K562 (cell line): ENCODE data around the gene DMGDH. TPM values are rescaled to one million over a fixed set of nuclear protein-coding genes. Genes with fewer than 3 reads are reported as not detected.

Source experiments
- ATAC-seq: fragments of 200-7000 bp; cut with Tn5 transposase; 3 replicates; pipeline ENCODE4 v1.9.1; 2020; ENCODE audit warnings: moderate library complexity
- BruUV-seq: library from RNA; stranded (reverse); fragments of 400-500 nt; replicated peaks from 2 replicates; lab custom pipeline; 2021; lab: Mats Ljungman, UMichigan
- CTCF ChIA-PET: fragments of 300-600 bp; formaldehyde crosslinking; extraction: SDS; loops from one replicate; lab custom pipeline; 2021; ENCODE audit warnings: low intra/inter-chr PET ratio; lab: Yijun Ruan, JAX
- POLR2A ChIA-PET: fragments of 300-600, 350-650 bp; sonication (Branson Sonifier 250); formaldehyde crosslinking; extraction: SDS; loops from one replicate; lab custom pipeline; 2021; ENCODE audit warnings: antibody characterized with exemption, inconsistent platforms; lab: Yijun Ruan, JAX
- DNase-seq, 4 experiments: peaks; one replicate each; pipeline versions ENCODE4 v3.0.0 to v3.0.0-alpha.2; 2011 to 2018; ENCODE audit warnings: low spot score in 3 of 4, mixed read lengths in 3 of 4; ENCODE audit errors: extremely low read depth in 1 of 4
- FAIRE-seq: peaks from 2 replicates; lab custom pipeline; 2011; peaks lifted over from hg19 to GRCh38; lab: Jason Lieb, UNC
- H2AFZ ChIP-seq: 2 replicates; pipeline ENCODE4 v1.6.0; 2011; ENCODE audit warnings: low read depth, low read length, control low read depth, inconsistent platforms
- H3K27ac ChIP-seq: fragments of 200-600 bp; 3 replicates; pipeline ENCODE4 v1.8.0; 2011; ENCODE audit warnings: low read depth, mild to moderate bottlenecking, control low read depth, inconsistent platforms, low read length, moderate library complexity, mixed read lengths; ENCODE audit errors: extremely low read depth
- H3K27me3 ChIP-seq, 2 experiments: fragments of 300-600 bp in 1 of 2; 2 replicates in 1 of 2; 3 replicates in 1 of 2; pipeline versions ENCODE4 v1.6.0 to v1.8.0; 2011; ENCODE audit warnings: inconsistent platforms in 2 of 2, low read length in 2 of 2, mild to moderate bottlenecking in 1 of 2, mixed read lengths in 1 of 2, moderate library complexity in 1 of 2; ENCODE audit not compliant: control insufficient read depth in 2 of 2, insufficient read depth in 2 of 2
- H3K36me3 ChIP-seq: fragments of 300-600 bp; 3 replicates; pipeline ENCODE4 v1.8.0; 2011; ENCODE audit warnings: mild to moderate bottlenecking, low read length, inconsistent platforms; ENCODE audit not compliant: control insufficient read depth, insufficient read depth
- H3K4me1 ChIP-seq, 2 experiments: fragments of 200-600 bp in 1 of 2; replicated peaks in 1 of 2; 2 replicates in 1 of 2; 3 replicates in 1 of 2; pipeline versions ENCODE4 v1.5.1 to v1.8.0; 2011; ENCODE audit warnings: inconsistent platforms in 2 of 2, low read length in 2 of 2, mild to moderate bottlenecking in 1 of 2, mixed read lengths in 1 of 2, moderate library complexity in 1 of 2; ENCODE audit not compliant: control insufficient read depth in 2 of 2, insufficient read depth in 2 of 2
- H3K4me2 ChIP-seq: 2 replicates; pipeline ENCODE4 v1.6.1; 2011; ENCODE audit warnings: low read length, control low read depth, inconsistent platforms, mixed read lengths; ENCODE audit not compliant: insufficient read depth
- H3K4me3 ChIP-seq: fragments of 200-600 bp; sonication (generic), shearing (Covaris generic); 2 replicates; pipeline ENCODE4 v1.5.1; 2016; ENCODE audit warnings: control low read depth, inconsistent platforms
- H3K79me2 ChIP-seq: fragments of 200-600 bp; 3 replicates; pipeline ENCODE4 v1.8.0; 2011; ENCODE audit warnings: low read length, inconsistent platforms; ENCODE audit not compliant: control insufficient read depth, insufficient read depth
- H3K9ac ChIP-seq, 2 experiments: 2 replicates each; pipeline versions ENCODE4 v1.6.0 to v1.6.1; 2011; ENCODE audit warnings: low read depth in 2 of 2, low read length in 2 of 2, control low read depth in 1 of 2, inconsistent platforms in 1 of 2, mild to moderate bottlenecking in 1 of 2, mixed read lengths in 1 of 2; ENCODE audit not compliant: insufficient read depth in 1 of 2
- H3K9me1 ChIP-seq: one replicate; pipeline ENCODE4 v1.6.0; 2011; ENCODE audit warnings: inconsistent platforms, mild to moderate bottlenecking, low read length, moderate library complexity; ENCODE audit not compliant: control insufficient read depth, insufficient read depth
- H3K9me3 ChIP-seq: replicated peaks from 2 replicates; pipeline ENCODE4 v1.5.1; 2011; ENCODE audit warnings: low read depth, low read length, inconsistent platforms; ENCODE audit not compliant: control insufficient read depth, insufficient read depth
- H4K20me1 ChIP-seq: replicated peaks from 2 replicates; pipeline ENCODE4 v1.6.1; 2011; ENCODE audit warnings: low read length, inconsistent platforms, mixed read lengths; ENCODE audit not compliant: control insufficient read depth, insufficient read depth
- CEBPZ ChIP-seq: fragments of 150-350 bp; IDR thresholded peaks from 2 replicates; pipeline ENCODE4 v1.6.1; 2014; ENCODE audit warnings: low read depth, mild to moderate bottlenecking, low read length, borderline replicate concordance
- FIP1L1 ChIP-seq: fragments of 200-400 bp; formaldehyde crosslinking; IDR thresholded peaks from 2 replicates; pipeline ENCODE4 v1.6.1; 2018; ENCODE audit warnings: mild to moderate bottlenecking, low read depth, low read length; ENCODE audit not compliant: poor library complexity, severe bottlenecking
- HINFP ChIP-seq: fragments of 450-650 bp; conservative IDR thresholded peaks from 2 replicates; pipeline ENCODE4 v1.6.1; 2016; ENCODE audit warnings: missing genetic modification characterization, low read depth, mild to moderate bottlenecking, control low read depth, missing compliant biosample characterization
- ID3 ChIP-seq, 2 experiments: fragments of 250-450 bp in 1 of 2; fragments of 450-650 bp in 1 of 2; sonication (Bioruptor Pico) in 1 of 2; IDR thresholded peaks; 2 replicates each; pipeline versions ENCODE4 v1.6.1 to v1.8.0; 2016 to 2021; ENCODE audit warnings: mild to moderate bottlenecking in 2 of 2, moderate library complexity in 2 of 2, missing compliant biosample characterization in 1 of 2, missing genetic modification characterization in 1 of 2
- MTF1 ChIP-seq: fragments of 250-450 bp; sonication (Bioruptor Pico); IDR thresholded peaks from 2 replicates; pipeline ENCODE4 v1.9.0; 2021; ENCODE audit warnings: moderate library complexity, mild to moderate bottlenecking, inconsistent platforms, borderline replicate concordance
- SIRT6 ChIP-seq: IDR thresholded peaks from one replicate; pipeline ENCODE4 v1.6.1; 2012; ENCODE audit warnings: low read depth, mild to moderate bottlenecking, control low read depth, inconsistent platforms, low read length, moderate library complexity
- ZNF407 ChIP-seq: fragments of 450-650 bp; IDR thresholded peaks from 2 replicates; pipeline ENCODE4 v1.6.1; 2016; ENCODE audit warnings: low read depth
- WGBS: fragments of 100-300 bp; shearing (Covaris generic); methylation state at CpG from one replicate; pipeline ENCODE4 v1.1.6; 2016; ENCODE audit warnings: low coverage, mixed read lengths; ENCODE audit not compliant: insufficient coverage; ENCODE audit errors: missing lambda C conversion rate; 5-methylcytosine and 5-hydroxymethylcytosine counted together
- in situ Hi-C: fragments of 300-500 bp; cut with MboI; formaldehyde crosslinking; loops from 4 replicates; pipeline ENCODE4 v1.15.0; 2018; ENCODE audit warnings: inconsistent platforms, mixed read lengths
- intact Hi-C: fragments of 100-400 bp; cut with micrococcal nuclease; formaldehyde crosslinking; loops from 2 replicates; pipeline ENCODE4 v1.14.2; 2022
- polyA plus RNA-seq, 8 experiments: library from polyadenylated mRNA; depleted of rRNA in 4 of 8; stranded (reverse) in 5 of 8; unstranded in 3 of 8; fragments of >200 nt; fragmentation: Nextera tagmentation in 2 of 8; fragmentation: Illumina TruSeq in 1 of 8; extraction: Ambion mirVana in 2 of 8; extraction: Trizol in 1 of 8; gene quantifications; 2 replicates each; pipeline versions ENCODE4 v1.2.1 to v1.2.3, GENCODE V29; 2011 to 2014; ENCODE audit warnings: inconsistent platforms in 1 of 8, missing spikeins in 1 of 8
- total RNA-seq, 7 experiments: library from RNA; depleted of rRNA in 6 of 7; stranded (reverse); fragments of >200 nt in 6 of 7; fragmentation: Illumina TruSeq in 2 of 7; extraction: Trizol in 2 of 7; gene quantifications; 2 replicates each; pipeline versions ENCODE4 v1.2.1 to v1.2.3, GENCODE V29; 2011 to 2021; ENCODE audit warnings: low replicate concordance in 1 of 7

Gene DMGDH
- total and polyA plus RNA-seq, 9 of the 15 experiments (the other 6 are each of a cell fraction or from before 2014, with no cell fraction given), result 0.13 to 0.58 TPM; not detected in 7

GRCh38 chr5:79031485-79031867 lies 38.0 kb downstream of the DMGDH start:
- in situ Hi-C loops, result loop anchor here (25.0 kb wide), 1 partner anchor 831 kb away; no protein-coding TSS in a partner anchor
- Histone ChIP-seq H3K4me2 (no peak overlapping the region), H3K79me2 (no peaks in the 10 kb centered on the region)
- no peak for TF ChIP-seq CEBPZ
- TF ChIP-seq ZNF407, result no peak
- no peak for TF ChIP-seq ID3 (CRISPR knock-in tag; IDR thresholded peaks at IDR 0.05)
- TF ChIP-seq ID3 (tag; IDR thresholded peaks at IDR 0.05), result no peak
- no peak for TF ChIP-seq MTF1 (CRISPR knock-in tag)
- TF ChIP-seq FIP1L1, result no peak
- no peak for TF ChIP-seq SIRT6
- TF ChIP-seq HINFP (tag), result no peak

More at GRCh38 chr5:79031485-79031867, 38.0 kb downstream of the DMGDH start:
- POLR2A ChIA-PET, result no interaction called here
- no peaks in the 10 kb centered on the region for H3K9me3 ChIP-seq
- no peak overlapping the region for H3K4me3 ChIP-seq
- CTCF ChIA-PET, result interaction anchor here (0.5 to 0.7 kb wide), 2 partner anchors 434 to 945 kb away, joined by 3 read pairs; no protein-coding TSS in a partner anchor
- BruUV-seq, result no TSS peak
- no peak for FAIRE-seq
- no peak for ATAC-seq
- H3K9ac ChIP-seq, result no peak overlapping the region
- no peaks in the 10 kb centered on the region for H3K4me1 ChIP-seq
- WGBS, result 0% methylated on average over 1 of the region's 1 CpG
- no peak for DNase-seq
- H3K36me3 ChIP-seq, result no peaks in the 10 kb centered on the region
- peaks cover 18 to 23% of the 10 kb centered on the region in 2 experiments; a peak in 4 of 5 replicates for H3K27me3 ChIP-seq
- intact Hi-C loops, result no loop called here
- H2AFZ ChIP-seq, result no peak overlapping the region
- no peak overlapping the region for H3K27ac ChIP-seq
- H4K20me1 ChIP-seq, result no peaks in the 10 kb centered on the region
- H3K9me1 ChIP-seq, result no peaks in the 10 kb centered on the region
